ENCODE data around the gene ARG2. TPM values are rescaled to one million over a fixed set of nuclear protein-coding genes. Genes with fewer than 3 reads are reported as not detected.

ARG2 gene
- total and polyA plus RNA-seq, 2 experiments from 2014 or later = 29.0 to 35.0 TPM

DNA sequence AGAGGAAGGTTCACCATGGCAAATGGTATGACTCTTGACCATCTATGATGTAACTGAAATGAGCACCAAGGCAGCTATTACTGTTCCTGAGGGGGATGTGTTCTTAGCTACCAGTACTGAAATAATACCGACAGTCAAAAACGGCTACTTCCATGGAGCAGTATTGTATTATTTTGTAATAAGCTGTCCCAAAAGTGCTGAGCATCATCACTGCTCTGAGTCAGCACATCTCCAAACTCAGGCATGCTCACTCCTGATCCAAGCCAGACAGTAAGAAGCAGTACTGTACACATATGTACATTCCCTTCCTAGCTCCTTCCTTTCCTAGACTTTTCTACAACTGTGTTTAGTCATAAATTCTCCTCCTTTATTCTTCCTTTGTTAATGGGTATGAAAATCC lies 46.1 kb downstream of the ARG2 start:
- Histone ChIP-seq H3K36me3 (replicated peaks; ENCODE audit: insufficient read depth, low read depth) (no peaks in the 10 kb centered on the region), H3K27ac (no peak overlapping the region), H3K4me3 (no peak overlapping the region), H4K20me1 (ENCODE audit: insufficient read depth, poor library complexity, severe bottlenecking) (peaks cover 34% of the 10 kb centered on the region), H3K79me2 (peaks cover 94% of the 10 kb centered on the region), H3K9me3 (ENCODE audit: low read depth) (no peaks in the 10 kb centered on the region), H3K27me3 (no peaks in the 10 kb centered on the region), H2AFZ (no peak overlapping the region), H3K4me1 (ENCODE audit: insufficient read depth) (no peaks in the 10 kb centered on the region), H3K4me2 (no peak overlapping the region), H3K9me2 (replicated peaks; ENCODE audit: insufficient read depth) (no peaks in the 10 kb centered on the region)
- 97% methylated on average over 2 of the region's 2 CpGs for WGBS (ENCODE audit: low lambda C conversion rate, missing lambda C conversion rate)
- TF ChIP-seq EZH2phosphoT487 (IDR thresholded peaks at IDR 0.05; ENCODE audit: low read depth, severe bottlenecking, unreplicated experiment) (no peak), EZH2 (IDR thresholded peaks at IDR 0.05; ENCODE audit: borderline replicate concordance) (no peak)
- TF ChIP-seq, protein P1, sequence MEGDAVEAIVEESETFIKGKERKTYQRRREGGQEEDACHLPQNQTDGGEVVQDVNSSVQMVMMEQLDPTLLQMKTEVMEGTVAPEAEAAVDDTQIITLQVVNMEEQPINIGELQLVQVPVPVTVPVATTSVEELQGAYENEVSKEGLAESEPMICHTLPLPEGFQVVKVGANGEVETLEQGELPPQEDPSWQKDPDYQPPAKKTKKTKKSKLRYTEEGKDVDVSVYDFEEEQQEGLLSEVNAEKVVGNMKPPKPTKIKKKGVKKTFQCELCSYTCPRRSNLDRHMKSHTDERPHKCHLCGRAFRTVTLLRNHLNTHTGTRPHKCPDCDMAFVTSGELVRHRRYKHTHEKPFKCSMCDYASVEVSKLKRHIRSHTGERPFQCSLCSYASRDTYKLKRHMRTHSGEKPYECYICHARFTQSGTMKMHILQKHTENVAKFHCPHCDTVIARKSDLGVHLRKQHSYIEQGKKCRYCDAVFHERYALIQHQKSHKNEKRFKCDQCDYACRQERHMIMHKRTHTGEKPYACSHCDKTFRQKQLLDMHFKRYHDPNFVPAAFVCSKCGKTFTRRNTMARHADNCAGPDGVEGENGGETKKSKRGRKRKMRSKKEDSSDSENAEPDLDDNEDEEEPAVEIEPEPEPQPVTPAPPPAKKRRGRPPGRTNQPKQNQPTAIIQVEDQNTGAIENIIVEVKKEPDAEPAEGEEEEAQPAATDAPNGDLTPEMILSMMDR (IDR thresholded peaks at IDR 0.05; ENCODE audit: poor library complexity) = no peak
- no peak for DNase-seq (ENCODE audit: low spot score)

DNA sequence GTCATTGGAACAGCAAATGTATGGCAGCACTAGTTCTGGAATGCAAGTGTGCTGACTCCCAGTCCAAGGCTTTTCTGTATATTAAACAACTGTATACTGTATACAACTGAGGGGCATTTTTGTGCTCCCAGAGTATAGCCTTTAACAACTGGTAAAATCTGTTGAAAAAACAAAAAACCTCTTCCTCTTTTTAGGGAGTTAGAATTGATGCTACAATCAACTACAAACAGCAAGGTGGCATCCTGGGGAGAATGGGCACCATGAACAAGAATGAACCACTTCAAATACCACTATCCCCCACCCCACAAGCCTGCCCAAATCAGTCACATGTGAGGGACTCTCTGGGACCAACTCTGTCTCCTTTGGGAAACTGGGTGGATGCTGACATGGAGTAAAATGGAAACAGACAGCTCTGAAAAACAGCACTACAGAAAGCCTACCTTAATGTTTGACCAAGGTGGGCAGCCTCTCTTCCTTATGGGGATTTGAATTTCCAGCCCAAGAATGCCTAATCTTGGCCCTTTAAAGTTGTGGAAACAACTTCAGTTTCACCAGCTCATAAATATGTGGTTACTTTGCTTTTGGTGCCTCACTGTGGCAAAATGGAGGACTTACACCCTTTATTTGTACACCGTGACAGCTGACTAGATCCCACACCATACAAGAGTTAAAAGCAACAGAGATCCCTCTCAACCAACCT lies 47.2 kb downstream of the ARG2 start:
- no peaks in the 10 kb centered on the region for H3K9me2 ChIP-seq (replicated peaks; ENCODE audit: insufficient read depth)
- no peak overlapping the region for H3K27ac ChIP-seq
- no peaks in the 10 kb centered on the region for H3K9me3 ChIP-seq (ENCODE audit: low read depth)
- H3K4me2 ChIP-seq = no peak overlapping the region
- no peak for TF ChIP-seq EZH2phosphoT487 (IDR thresholded peaks at IDR 0.05; ENCODE audit: low read depth, severe bottlenecking, unreplicated experiment)
- TF ChIP-seq, protein P1 (IDR thresholded peaks at IDR 0.05; ENCODE audit: poor library complexity) = peak; percentile 71
- no peak overlapping the region for H2AFZ ChIP-seq
- WGBS (ENCODE audit: low lambda C conversion rate, missing lambda C conversion rate) = 25% methylated on average over 1 of the region's 1 CpG
- peaks cover 97% of the 10 kb centered on the region for H3K79me2 ChIP-seq
- H3K27me3 ChIP-seq = no peaks in the 10 kb centered on the region
- H3K4me3 ChIP-seq = no peak overlapping the region
- DNase-seq (ENCODE audit: low spot score) = peak; percentile 57
- H3K4me1 ChIP-seq (ENCODE audit: insufficient read depth) = no peaks in the 10 kb centered on the region
- no peaks in the 10 kb centered on the region for H3K36me3 ChIP-seq (replicated peaks; ENCODE audit: insufficient read depth, low read depth)
- peaks cover 35% of the 10 kb centered on the region for H4K20me1 ChIP-seq (ENCODE audit: insufficient read depth, poor library complexity, severe bottlenecking)

DNA sequence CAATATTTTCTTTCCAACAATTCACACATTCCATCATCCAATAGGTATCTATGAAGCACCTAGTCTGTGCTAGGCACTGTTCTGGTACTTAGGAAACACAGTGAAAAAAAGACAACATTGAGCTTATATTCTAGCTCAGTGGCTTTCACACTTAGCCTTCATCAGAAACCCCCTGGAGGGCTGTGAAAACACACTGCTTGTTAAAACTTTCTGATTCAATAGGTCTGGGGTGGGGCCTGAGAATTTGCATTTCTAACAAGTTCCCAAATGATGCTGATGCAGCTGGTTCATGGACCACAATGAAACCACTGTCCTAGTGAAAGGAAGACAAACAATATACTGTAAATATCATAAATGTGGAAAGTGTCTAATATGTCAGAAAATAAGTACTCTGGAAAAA lies 48.8 kb downstream of the ARG2 start:
- Histone ChIP-seq H3K79me2 (peaks cover 97% of the 10 kb centered on the region), H3K36me3 (replicated peaks; ENCODE audit: insufficient read depth, low read depth) (no peaks in the 10 kb centered on the region), H3K4me3 (no peak overlapping the region), H3K9me2 (replicated peaks; ENCODE audit: insufficient read depth) (no peaks in the 10 kb centered on the region), H3K27me3 (no peaks in the 10 kb centered on the region), H2AFZ (no peak overlapping the region), H3K27ac (no peak overlapping the region), H3K4me2 (no peak overlapping the region), H3K4me1 (ENCODE audit: insufficient read depth) (peaks cover 11% of the 10 kb centered on the region), H4K20me1 (ENCODE audit: insufficient read depth, poor library complexity, severe bottlenecking) (peaks cover 43% of the 10 kb centered on the region), H3K9me3 (ENCODE audit: low read depth) (no peaks in the 10 kb centered on the region)
- no peak for DNase-seq (ENCODE audit: low spot score)
- no peak for TF ChIP-seq EZH2phosphoT487 (IDR thresholded peaks at IDR 0.05; ENCODE audit: low read depth, severe bottlenecking, unreplicated experiment)
- no peak for TF ChIP-seq EZH2 (IDR thresholded peaks at IDR 0.05; ENCODE audit: borderline replicate concordance)
- TF ChIP-seq, protein P1 (IDR thresholded peaks at IDR 0.05; ENCODE audit: poor library complexity) = no peak
